ENCODE data around the gene LEPR. TPM values are rescaled to one million over a fixed set of nuclear protein-coding genes. Genes with fewer than 3 reads are reported as not detected.

Gene LEPR
- total RNA-seq, 4 donors from 2014 or later = 10.5 to 36.5 (median 17.5) TPM

GRCh38 chr1:65412984-65413375 lies 7.5 kb upstream of the LEPR start:
- no peak for TF ChIP-seq CTCF (IDR thresholded peaks at IDR 0.05; ENCODE audit: low read depth)

DNA sequence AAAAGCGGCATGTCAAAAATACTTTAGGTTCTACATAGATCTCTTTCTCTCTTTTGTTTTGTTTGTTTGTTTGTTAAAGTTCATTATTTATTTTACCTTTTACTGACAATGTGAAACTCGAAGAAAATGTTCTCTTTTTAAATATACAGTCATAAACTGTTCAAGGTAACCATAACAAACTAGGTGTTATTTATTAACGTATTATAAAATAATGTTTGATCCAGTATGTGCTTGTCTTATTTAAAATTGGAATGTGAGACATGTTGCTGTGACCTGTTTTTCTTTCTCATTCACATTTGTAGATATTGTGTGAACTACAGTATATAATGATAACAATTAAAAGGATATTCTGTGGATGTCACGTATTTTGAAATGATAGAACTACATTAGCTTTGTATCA lies 5.9 kb upstream of the LEPR start:
- TF ChIP-seq CTCF (IDR thresholded peaks at IDR 0.05; ENCODE audit: low read depth) = no peak

- TF ChIP-seq CTCF (IDR thresholded peaks at IDR 0.05; ENCODE audit: low read depth) = no peak
Observed at GRCh38 chr1:65416767-65417166, 3.7 kb upstream of the LEPR start.

DNA sequence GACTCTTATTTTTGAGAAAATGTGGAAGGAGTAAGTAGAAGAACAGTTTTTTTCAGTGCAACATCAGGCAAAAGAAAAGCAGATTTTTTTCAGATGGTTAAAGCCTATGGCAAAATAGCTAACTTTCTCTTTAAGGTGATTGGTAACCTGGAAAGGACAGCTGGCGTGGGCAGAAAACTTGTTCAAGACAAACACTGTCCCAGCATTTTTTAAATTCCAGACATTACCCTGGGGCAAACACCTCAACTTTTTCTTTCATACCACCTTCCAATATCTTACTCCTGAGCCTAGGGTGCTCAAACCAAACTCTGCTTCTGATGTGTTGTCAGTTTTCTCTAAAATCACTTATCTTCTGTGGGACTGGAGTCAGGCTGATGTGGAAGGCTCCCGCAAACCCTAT lies 2.7 kb upstream of the LEPR start:
- no peak for TF ChIP-seq CTCF (IDR thresholded peaks at IDR 0.05; ENCODE audit: low read depth)

GRCh38 chr1:65418522-65419185 lies 1.8 kb upstream of the LEPR start:
- no peak for TF ChIP-seq CTCF (IDR thresholded peaks at IDR 0.05; ENCODE audit: low read depth)

DNA sequence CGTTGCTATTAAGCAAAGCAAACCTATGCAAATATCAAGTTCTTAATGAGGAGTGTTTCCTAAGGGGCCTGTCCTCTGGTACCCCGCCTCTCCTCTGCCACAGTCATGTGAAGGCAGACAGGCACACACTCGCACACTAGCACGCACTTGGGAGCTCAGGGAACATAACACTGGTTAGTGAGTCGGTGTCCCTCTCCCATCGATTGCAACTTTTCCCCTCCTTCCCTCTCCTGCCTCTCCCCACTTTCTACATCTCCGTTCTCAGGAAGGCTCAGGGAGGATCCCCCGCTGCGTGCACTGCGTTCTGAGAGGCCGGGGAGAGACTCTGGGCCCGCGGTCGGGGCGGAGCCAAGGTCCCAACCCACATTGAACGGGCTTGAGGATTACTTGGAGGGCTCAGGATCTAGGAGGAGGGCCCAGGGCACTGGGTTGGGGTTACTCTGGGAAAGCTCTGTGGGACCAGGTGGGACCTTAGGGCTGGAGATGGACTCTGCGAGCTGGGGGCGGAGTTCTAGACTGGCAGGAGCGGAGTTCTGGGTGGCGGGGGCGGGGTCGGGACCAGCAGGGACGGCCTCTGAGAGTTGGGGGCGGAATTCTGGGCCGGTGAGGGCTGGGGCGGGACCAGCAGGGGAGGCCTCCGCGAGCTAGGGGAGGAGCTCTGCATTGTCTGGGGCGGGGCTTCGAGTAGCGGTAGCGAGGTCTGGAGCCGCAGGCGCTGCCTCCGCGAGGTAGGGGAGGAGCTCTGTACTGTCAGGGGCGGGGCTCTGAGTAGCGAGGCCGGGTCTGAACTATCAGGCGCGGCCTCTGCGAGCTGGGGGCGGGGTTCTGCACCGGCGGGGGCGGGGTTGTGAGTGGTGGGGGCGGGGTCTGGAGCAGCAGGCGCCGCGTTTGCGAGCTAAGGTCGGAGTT lies 533 bp upstream of the LEPR start:
- TF ChIP-seq CTCF (IDR thresholded peaks at IDR 0.05; ENCODE audit: low read depth) = no peak

GRCh38 chr1:65421351-65422025 lies 1.0 kb downstream of the LEPR start:
- no peak for TF ChIP-seq CTCF (IDR thresholded peaks at IDR 0.05; ENCODE audit: low read depth)
